ENCODE results near the gene GPANK1. TPM values are rescaled to one million over a fixed set of nuclear protein-coding genes. Genes with fewer than 3 reads are reported as not detected.
A peak's percentile ranks its signal among the peaks of the same experiment; 100 is the strongest.

The GPANK1 gene
- total RNA-seq, 2 experiments from 2014 or later: 33.6 to 35.2 TPM

DNA sequence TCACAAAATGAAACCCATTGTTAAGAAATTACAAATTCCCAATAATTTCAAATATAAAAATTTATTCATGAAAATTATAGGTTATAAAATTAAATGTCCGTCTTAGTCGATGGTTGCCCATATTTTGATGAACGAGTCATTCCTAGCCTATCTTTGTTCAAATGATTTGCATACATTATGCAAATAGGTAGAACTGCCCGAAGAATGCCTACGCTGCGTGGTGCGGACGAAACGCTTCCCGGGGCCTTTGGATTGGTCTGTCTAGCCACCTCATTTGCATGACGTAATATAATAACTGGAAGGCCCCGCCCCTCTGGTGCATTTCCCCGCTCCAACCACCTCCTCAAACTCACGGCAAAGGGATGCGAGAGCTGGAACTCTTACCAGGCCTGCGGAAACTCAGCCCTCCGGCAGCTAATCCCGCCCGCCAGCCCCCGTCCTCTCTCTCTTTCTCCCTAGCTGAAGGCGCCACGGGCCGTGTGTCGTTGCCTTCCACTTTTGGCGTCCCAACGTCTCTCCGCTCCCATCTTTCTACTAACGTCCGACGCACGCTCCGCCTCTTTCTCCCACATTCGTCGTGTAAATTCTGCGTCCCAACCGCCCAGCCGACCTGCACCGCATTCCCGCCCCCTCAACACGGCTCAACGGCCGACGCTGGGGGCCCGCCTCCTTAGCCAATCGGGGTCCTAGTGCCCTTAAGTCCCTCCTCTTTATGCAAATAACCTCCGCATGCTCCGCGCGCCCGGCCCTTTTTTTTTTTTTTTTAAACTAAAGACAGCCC is 44.8 kb downstream of the GPANK1 start:
- H3K27me3 Mint-ChIP-seq: no peaks in the 10 kb centered on the region
- peaks cover 40% of the 10 kb centered on the region for H3K36me3 Mint-ChIP-seq (ENCODE audit: low read depth)
- POLR2A ChIA-PET: interaction anchor here (0.6 to 4.1 kb wide), 21 partner anchors 11 to 576 kb away, joined by 3 to 60 read pairs (median 6); partner anchors contain the start of genes BAG6, C6orf47, DDX39B and GPANK1
- DNase-seq: peak; percentile 98
- peaks cover 50% of the 10 kb centered on the region for H3K4me1 Mint-ChIP-seq
- H3K4me3 Mint-ChIP-seq: peak overlapping the region; percentile 81
- no peaks in the 10 kb centered on the region for H3K9me3 Mint-ChIP-seq
- CTCF ChIA-PET: interaction anchor here (0.7 to 1.4 kb wide), 3 partner anchors 22 to 150 kb away, joined by 3 to 4 read pairs (median 4); partner anchors contain the start of gene ATP6V1G2
- peak overlapping the region; percentile 95 for H3K27ac Mint-ChIP-seq

DNA sequence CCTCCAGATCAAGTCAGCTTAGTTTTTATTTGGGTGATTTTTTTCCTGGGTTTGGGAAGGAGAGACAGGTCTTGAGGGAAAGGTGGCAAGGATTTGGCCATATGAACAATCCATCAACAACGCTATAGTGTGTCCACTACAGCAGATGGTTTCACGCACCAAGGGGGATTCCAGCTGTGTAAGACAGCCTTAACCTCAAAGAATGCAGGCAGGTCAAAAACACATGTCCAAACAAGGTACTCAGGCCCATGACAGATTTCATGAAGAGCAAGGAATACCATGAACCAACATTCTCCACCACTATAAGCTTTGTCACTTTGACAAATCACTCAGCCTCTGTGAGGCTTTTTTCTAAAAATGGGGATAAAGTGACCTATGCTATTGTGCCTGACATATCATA is 47.8 kb downstream of the GPANK1 start:
- no peak for DNase-seq
- H3K27me3 Mint-ChIP-seq: no peaks in the 10 kb centered on the region
- no peaks in the 10 kb centered on the region for H3K9me3 Mint-ChIP-seq
- H3K36me3 Mint-ChIP-seq (ENCODE audit: low read depth): peaks cover 12% of the 10 kb centered on the region
- ChIA-PET POLR2A (interaction anchor here (0.9 to 1.3 kb wide), 2 partner anchors 42 to 66 kb away, joined by 3 to 4 read pairs; partner anchors contain the start of gene TNF), CTCF (interaction anchor here (3.1 kb wide), 1 partner anchor 19 kb away, joined by 15 read pairs; no protein-coding TSS in a partner anchor)
- peaks cover 40% of the 10 kb centered on the region for H3K4me1 Mint-ChIP-seq
- H3K27ac Mint-ChIP-seq: no peak overlapping the region
- no peak overlapping the region for H3K4me3 Mint-ChIP-seq

DNA sequence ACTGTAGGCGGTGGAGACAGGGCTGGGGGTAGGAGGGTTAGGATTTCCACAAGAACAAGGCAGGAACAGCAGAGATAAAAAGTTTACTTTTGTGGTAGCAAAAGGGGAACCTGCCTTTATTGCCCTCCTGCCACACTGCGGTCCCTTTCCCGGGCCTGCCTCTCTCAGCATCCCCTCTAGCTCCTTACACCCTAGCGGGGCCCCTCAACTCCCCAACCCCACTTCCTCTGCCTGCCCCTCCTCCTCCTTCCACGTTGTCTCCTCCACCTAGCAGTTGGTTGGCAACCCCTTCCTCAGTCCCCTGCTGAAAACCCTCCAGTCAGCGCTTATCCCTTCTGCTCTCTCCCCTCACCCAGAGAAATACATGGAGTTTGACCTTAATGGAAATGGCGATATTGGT is 49.0 kb downstream of the GPANK1 start:
- Mint-ChIP-seq H3K9me3 (no peaks in the 10 kb centered on the region), H3K27me3 (peaks cover 2% of the 10 kb centered on the region), H3K27ac (peak overlapping the region; percentile 12), H3K4me1 (peaks cover 32% of the 10 kb centered on the region), H3K36me3 (ENCODE audit: low read depth) (no peaks in the 10 kb centered on the region), H3K4me3 (peak overlapping the region; percentile 16)
- ChIA-PET POLR2A (interaction anchor here (1.1 to 1.3 kb wide), 2 partner anchors 40 to 69 kb away, joined by 4 read pairs; partner anchors contain the start of genes NFKBIL1 and TNF), CTCF (interaction anchor here (0.5 to 1.8 kb wide), 3 partner anchors 17 to 455 kb away, joined by 3 to 4 read pairs (median 4); partner anchors contain the start of gene DDX39B)
- DNase-seq: no peak

DNA sequence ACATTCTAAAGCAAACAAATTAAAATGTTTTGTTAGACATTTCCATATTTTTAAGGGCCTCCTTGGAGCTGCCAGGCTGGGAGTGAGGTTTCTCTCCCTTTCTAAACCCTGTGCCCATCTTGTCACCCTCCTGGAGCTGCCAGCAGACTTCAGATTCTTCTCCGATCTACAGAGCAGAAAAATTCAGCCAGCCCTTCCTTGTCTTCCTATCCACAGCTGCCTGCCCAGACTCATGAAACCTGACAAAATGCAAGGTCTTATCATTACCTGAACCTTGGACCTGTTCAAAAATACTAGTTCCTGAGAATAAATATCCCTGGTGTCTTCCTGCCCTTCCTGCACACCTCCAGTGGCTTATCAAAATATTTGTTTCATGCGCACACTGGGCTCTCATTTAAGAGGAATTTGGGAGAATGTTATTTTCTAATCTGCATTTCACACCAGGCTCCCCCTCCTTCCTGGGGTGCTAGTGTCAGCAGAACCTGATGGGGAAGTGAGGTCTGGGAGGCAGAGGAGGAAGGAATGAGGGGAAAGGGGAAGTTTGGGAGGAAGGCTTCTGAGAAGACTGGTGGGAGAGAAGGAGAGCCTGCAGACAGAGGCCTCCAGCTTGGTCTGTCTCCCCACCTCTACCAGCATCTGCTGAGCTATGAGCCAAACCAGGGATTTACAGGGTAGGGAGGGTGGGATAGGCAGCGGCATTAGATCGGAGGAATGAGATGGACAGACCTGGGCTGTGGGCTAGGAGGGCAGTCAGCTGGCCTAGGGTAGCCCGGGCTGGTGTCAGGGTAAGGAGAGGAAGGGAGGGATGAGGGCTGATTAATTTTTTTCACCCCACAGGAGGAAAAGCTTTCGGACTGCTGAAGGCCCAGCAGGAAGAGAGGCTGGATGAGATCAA is 49.9 kb downstream of the GPANK1 start, which contains the start of gene AIF1:
Gene AIF1, plus strand, starts transcription at position 551 of the 895 bp plus-strand sequence. Its CDS starts 96 bp downstream, at position 647.
- peak within 1 kb of the TSS; percentile 12 for H3K27ac Mint-ChIP-seq
- H3K9me3 Mint-ChIP-seq: no peaks in the 10 kb centered on the region
- ChIA-PET CTCF (interaction anchor here (1.8 kb wide), 1 partner anchor 17 kb away, joined by 4 read pairs; no protein-coding TSS in a partner anchor), POLR2A (interaction anchor here (0.6 to 1.1 kb wide), 2 partner anchors 17 to 68 kb away, joined by 3 to 4 read pairs; partner anchors contain the start of gene NFKBIL1)
- peak within 1 kb of the TSS; percentile 16 for H3K4me3 Mint-ChIP-seq
- peaks cover 32% of the 10 kb centered on the region for H3K4me1 Mint-ChIP-seq
- peaks cover 2% of the 10 kb centered on the region for H3K27me3 Mint-ChIP-seq
- no peaks in the 10 kb centered on the region for H3K36me3 Mint-ChIP-seq (ENCODE audit: low read depth)
- no peak for DNase-seq

DNA sequence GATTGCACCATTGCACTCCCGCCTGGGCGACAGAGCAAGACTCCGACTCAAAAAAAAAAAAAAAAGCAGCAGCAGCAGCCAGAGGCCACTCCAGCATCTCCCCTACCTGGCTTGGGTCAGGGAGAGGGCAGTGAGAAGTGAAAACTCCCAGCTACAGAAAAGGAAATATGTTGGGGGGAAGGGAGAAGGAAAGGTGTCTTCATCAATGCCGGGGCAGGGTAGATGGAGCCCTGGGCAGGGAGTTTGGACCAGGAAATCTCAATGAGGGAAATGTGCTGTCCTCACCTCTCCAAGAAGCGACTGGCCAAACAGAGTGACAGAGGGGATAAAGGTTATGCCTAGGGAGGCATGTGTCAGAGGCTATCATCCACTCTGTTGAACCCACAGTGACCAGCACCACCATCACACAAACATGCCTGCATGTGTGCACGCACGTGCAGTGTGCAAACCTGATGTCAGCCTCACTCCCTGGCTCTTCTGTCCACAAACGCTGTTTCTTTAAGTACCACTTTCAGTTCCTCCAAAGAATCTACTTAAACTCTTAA is 50.6 kb downstream of the GPANK1 start:
- peaks cover 27% of the 10 kb centered on the region for H3K4me1 Mint-ChIP-seq
- no peaks in the 10 kb centered on the region for H3K9me3 Mint-ChIP-seq
- ChIA-PET POLR2A (no interaction called here), CTCF (interaction anchor here (0.7 to 1.9 kb wide), 3 partner anchors 16 to 63 kb away, joined by 3 to 13 read pairs (median 6); no protein-coding TSS in a partner anchor)
- no peaks in the 10 kb centered on the region for H3K36me3 Mint-ChIP-seq (ENCODE audit: low read depth)
- DNase-seq: no peak
- H3K4me3 Mint-ChIP-seq: no peak overlapping the region
- H3K27ac Mint-ChIP-seq: no peak overlapping the region
- H3K27me3 Mint-ChIP-seq: peaks cover 2% of the 10 kb centered on the region

Other genes starting within 250 kb of the GPANK1 start
- 10 to 100 TPM; 60.8 to 62.9 TPM for gene MICB, start 166.9 kb downstream of the GPANK1 start, total RNA-seq
- not detected for gene MCCD1, start 136.0 kb downstream of the GPANK1 start, total RNA-seq
- gene DDX39B, start 123.0 kb downstream of the GPANK1 start, total RNA-seq: 100 to 1,000 TPM; 427 to 434 TPM
- gene ATP6V1G2, start 118.4 kb downstream of the GPANK1 start, total RNA-seq: 1 to 10 TPM; 2.7 to 3.8 TPM
- gene NFKBIL1, start 117.4 kb downstream of the GPANK1 start, total RNA-seq: 10 to 100 TPM; 22.8 to 23.6 TPM
- gene LTA, start 92.7 kb downstream of the GPANK1 start, total RNA-seq: 10 to 100 TPM; 37.2 to 38.4 TPM
- gene TNF, start 89.4 kb downstream of the GPANK1 start, total RNA-seq: 100 to 1,000 TPM; 124 to 130 TPM
- 1,000 to 10,000 TPM; 1,185 to 1,194 TPM for gene LTB, start 82.6 kb downstream of the GPANK1 start, total RNA-seq
- 10 to 100 TPM; 69.8 to 74.5 TPM for gene LST1, start 78.7 kb downstream of the GPANK1 start, total RNA-seq
- 10 to 100 TPM; 76.4 to 78.3 TPM for gene NCR3, start 72.0 kb downstream of the GPANK1 start, total RNA-seq
- 10 to 100 TPM; 11.3 to 11.7 TPM for gene AIF1, start 49.8 kb downstream of the GPANK1 start, total RNA-seq
- 100 to 1,000 TPM; 215 to 222 TPM for gene PRRC2A, start 44.3 kb downstream of the GPANK1 start, total RNA-seq
- gene BAG6, start 12.3 kb downstream of the GPANK1 start, total RNA-seq: 100 to 1,000 TPM; 275 to 282 TPM
- 1 to 10 TPM; 2.9 to 3.6 TPM for gene APOM, start 9.1 kb downstream of the GPANK1 start, total RNA-seq
- 10 to 100 TPM; 26.4 to 26.7 TPM for gene C6orf47, start 4.2 kb downstream of the GPANK1 start, total RNA-seq
- 100 to 1,000 TPM; 199 to 212 TPM for gene CSNK2B, start 1.1 kb upstream of the GPANK1 start, total RNA-seq
- 10 to 100 TPM; 16.7 to 17.2 TPM for gene LY6G5B, start 5.0 kb upstream of the GPANK1 start, total RNA-seq
- 1 to 10 TPM; 2.3 to 2.6 TPM for gene LY6G5C, start 16.1 kb upstream of the GPANK1 start, total RNA-seq
- 10 to 100 TPM; 53.1 to 55.0 TPM for gene ABHD16A, start 38.3 kb upstream of the GPANK1 start, total RNA-seq
- gene LY6G6F, start 41.9 kb upstream of the GPANK1 start, total RNA-seq: not detected
- gene LY6G6D, start 50.4 kb upstream of the GPANK1 start, total RNA-seq: not detected
- not detected for gene LY6G6C, start 56.7 kb upstream of the GPANK1 start, total RNA-seq
- gene MPIG6B, start 58.4 kb upstream of the GPANK1 start, total RNA-seq: not detected
- gene DDAH2, start 64.3 kb upstream of the GPANK1 start, total RNA-seq: 10 to 100 TPM; 22.1 to 23.9 TPM
- 100 to 1,000 TPM; 640 to 644 TPM for gene CLIC1, start 71.5 kb upstream of the GPANK1 start, total RNA-seq
- gene MSH5, start 75.0 kb upstream of the GPANK1 start, total RNA-seq: 10 to 100 TPM; 60.1 to 63.2 TPM
- gene SAPCD1, start 97.7 kb upstream of the GPANK1 start, total RNA-seq: 10 to 100 TPM; 10.7 to 14.6 TPM
- gene VWA7, start 112.3 kb upstream of the GPANK1 start, total RNA-seq: 10 to 100 TPM; 11.0 to 12.2 TPM
- 10 to 100 TPM; 84.1 to 88.4 TPM for gene VARS1, start 130.8 kb upstream of the GPANK1 start, total RNA-seq
- 100 to 1,000 TPM; 100 to 108 TPM for gene LSM2, start 142.0 kb upstream of the GPANK1 start, total RNA-seq
- gene HSPA1L, start 150.3 kb upstream of the GPANK1 start, total RNA-seq: 1 to 10 TPM; 2.8 to 3.0 TPM
- 100 to 1,000 TPM; 147 to 151 TPM for gene HSPA1A, start 150.5 kb upstream of the GPANK1 start, total RNA-seq
- 10 to 100 TPM; 60.6 to 62.6 TPM for gene HSPA1B, start 162.7 kb upstream of the GPANK1 start, total RNA-seq
- gene NEU1, start 197.8 kb upstream of the GPANK1 start, total RNA-seq: 10 to 100 TPM; 29.2 to 29.6 TPM
- gene SLC44A4, start 214.0 kb upstream of the GPANK1 start, total RNA-seq: under 1 TPM in 1 of 2 experiments, not detected in 1; 0.38 TPM
- gene EHMT2, start 232.7 kb upstream of the GPANK1 start, total RNA-seq: 10 to 100 TPM; 57.0 to 58.4 TPM
- gene ZBTB12, start 237.1 kb upstream of the GPANK1 start, total RNA-seq: 1 to 10 TPM in 1 of 2 experiments, under 1 TPM in 1; 0.98 to 1.1 TPM